Keratinocyte (primary cell): ENCODE measurements around the gene PRKD2. TPM values are rescaled to one million over a fixed set of nuclear protein-coding genes. Genes with fewer than 3 reads are reported as not detected.

Source experiments
- DNase-seq: peaks from one replicate; pipeline ENCODE4 v3.0.0-alpha.2; 2011; ENCODE audit warnings: low read depth, missing footprints, low spot score
- FAIRE-seq: peaks from 2 replicates; lab custom pipeline; 2011; peaks lifted over from hg19 to GRCh38; lab: Jason Lieb, UNC
- H2AFZ ChIP-seq: 2 replicates; pipeline ENCODE4 v1.6.0; 2012; ENCODE audit warnings: low read length, control low read depth, inconsistent platforms; ENCODE audit not compliant: control insufficient read depth
- H3K27ac ChIP-seq: 2 replicates; pipeline ENCODE4 v1.5.1; 2011; ENCODE audit warnings: low read length; ENCODE audit not compliant: control insufficient read depth, insufficient read depth
- H3K27me3 ChIP-seq: 3 replicates; pipeline ENCODE4 v1.6.0; 2011; ENCODE audit warnings: low read length; ENCODE audit not compliant: control insufficient read depth, insufficient read depth; ENCODE audit errors: extremely low read depth
- H3K36me3 ChIP-seq, 2 experiments: 2 replicates in 1 of 2; 3 replicates in 1 of 2; pipeline ENCODE4 v1.5.1; 2011; ENCODE audit warnings: low read length in 2 of 2, mild to moderate bottlenecking in 1 of 2; ENCODE audit not compliant: control insufficient read depth in 2 of 2, insufficient read depth in 2 of 2; ENCODE audit errors: extremely low read depth in 1 of 2
- H3K4me1 ChIP-seq: 3 replicates; pipeline ENCODE4 v1.5.1; 2011; ENCODE audit warnings: low read length; ENCODE audit not compliant: control insufficient read depth, insufficient read depth; ENCODE audit errors: extremely low read depth
- H3K4me2 ChIP-seq: 3 replicates; pipeline ENCODE4 v1.6.0; 2011; ENCODE audit warnings: low read depth, low read length; ENCODE audit not compliant: control insufficient read depth, insufficient read depth; ENCODE audit errors: extremely low read depth
- H3K4me3 ChIP-seq, 3 experiments: fragments of 200-600 bp in 1 of 3; sonication (generic) in 1 of 3; 2 replicates in 2 of 3; 3 replicates in 1 of 3; pipeline ENCODE4 v1.5.1; 2011 to 2016; ENCODE audit warnings: low read length in 3 of 3, mild to moderate bottlenecking in 3 of 3, control low read depth in 2 of 3, inconsistent platforms in 1 of 3, low read depth in 1 of 3, mixed read lengths in 1 of 3, mixed run types in 1 of 3, moderate library complexity in 1 of 3; ENCODE audit not compliant: control insufficient read depth in 2 of 3, insufficient read depth in 2 of 3; ENCODE audit errors: extremely low read depth in 1 of 3
- H3K79me2 ChIP-seq: 2 replicates; pipeline ENCODE4 v1.6.0; 2012; ENCODE audit warnings: low read length; ENCODE audit not compliant: control insufficient read depth, insufficient read depth
- H3K9ac ChIP-seq: 3 replicates; pipeline ENCODE4 v1.6.0; 2011; ENCODE audit warnings: low read length; ENCODE audit not compliant: control insufficient read depth, insufficient read depth; ENCODE audit errors: extremely low read depth
- H3K9me1 ChIP-seq: 3 replicates; pipeline ENCODE4 v1.6.0; 2011; ENCODE audit warnings: low read length; ENCODE audit not compliant: control insufficient read depth, insufficient read depth; ENCODE audit errors: extremely low read depth
- H3K9me3 ChIP-seq: 2 replicates; pipeline ENCODE4 v1.5.1; 2012; ENCODE audit warnings: low read depth, low read length; ENCODE audit not compliant: control insufficient read depth
- H4K20me1 ChIP-seq: 3 replicates; pipeline ENCODE4 v1.6.0; 2011; ENCODE audit warnings: low read length; ENCODE audit not compliant: control insufficient read depth, insufficient read depth; ENCODE audit errors: extremely low read depth
- CTCF ChIP-seq, 3 experiments: IDR thresholded peaks in 1 of 3; conservative IDR thresholded peaks in 1 of 3; optimal IDR thresholded peaks in 1 of 3; 2 replicates in 2 of 3; 3 replicates in 1 of 3; pipeline versions ENCODE3 to v1.5.1; 2011; ENCODE audit warnings: low read length in 3 of 3, mild to moderate bottlenecking in 3 of 3, moderate library complexity in 2 of 3, control low read depth in 1 of 3, inconsistent platforms in 1 of 3; ENCODE audit not compliant: insufficient read depth in 2 of 3; ENCODE audit errors: extremely low read depth in 1 of 3
- EZH2 ChIP-seq: IDR thresholded peaks from one replicate; pipeline ENCODE4 v1.6.1; 2012; ENCODE audit warnings: inconsistent platforms, mild to moderate bottlenecking, low read length, moderate library complexity
- dilution Hi-C: fragments of 300-500 bp; cut with MboI; formaldehyde crosslinking; loops from one replicate; pipeline ENCODE4 v1.7.0; 2020; ENCODE audit warnings: low sequenced_read_pairs; ENCODE audit not compliant: extremely low pct_ligation_motif_present
- polyA plus RNA-seq, 5 experiments: library from polyadenylated mRNA; depleted of rRNA in 3 of 5; stranded (reverse) in 3 of 5; stranded (forward) in 1 of 5; unstranded in 1 of 5; fragments of >200 nt; gene quantifications; 1 replicate in 1 of 5; 2 replicates in 3 of 5; 3 replicates in 1 of 5; pipeline versions ENCODE4 v1.2.1 to v1.2.3, GENCODE V29; 2011 to 2012; ENCODE audit warnings: missing spikeins in 2 of 5, low read depth in 1 of 5, low replicate concordance in 1 of 5

Gene PRKD2
- polyA plus RNA-seq, 1 donor (not counting 4 experiments of a cell fraction or from before 2014, with no cell fraction given): 9.9 TPM

GRCh38 chr19:46661020-46661731 lies 55.7 kb downstream of the PRKD2 start, which contains the start of gene DACT3:
DACT3 (minus strand) TSS chr19:46661182; CDS start chr19:46661064, 118 bp downstream.
- H3K9me1 ChIP-seq: no peaks in the 10 kb centered on the region
- peak within 1 kb of the TSS; percentile 41 to 79 (median 68) for H3K4me3 ChIP-seq
- H4K20me1 ChIP-seq: no peaks in the 10 kb centered on the region
- H3K4me2 ChIP-seq: peak within 1 kb of the TSS; percentile 99
- H3K9ac ChIP-seq: peak within 1 kb of the TSS; percentile 46
- peak within 1 kb of the TSS; percentile 34 for H3K27ac ChIP-seq
- FAIRE-seq (peak; percentile 77), DNase-seq (peak; percentile 98)
- H3K36me3 ChIP-seq: no peaks in the 10 kb centered on the region
- peaks cover 26% of the 10 kb centered on the region for H3K27me3 ChIP-seq
- peak within 1 kb of the TSS; percentile 44 for H2AFZ ChIP-seq
- no peak for TF ChIP-seq CTCF (optimal IDR thresholded peaks at IDR 0.05 in 1 of 3, IDR thresholded peaks at IDR 0.05 in 1 of 3, conservative IDR thresholded peaks at IDR 0.05 in 1 of 3; ENCODE audit: extremely low read depth in 1 of 3, insufficient read depth in 2 of 3, low read length in 3 of 3)
- no peak for TF ChIP-seq EZH2
- no peaks in the 10 kb centered on the region for H3K9me3 ChIP-seq
- H3K4me1 ChIP-seq: peaks cover 13% of the 10 kb centered on the region
- H3K79me2 ChIP-seq: no peaks in the 10 kb centered on the region
- dilution Hi-C loops: no loop called here

GRCh38 chr19:46660551-46661019 lies 56.3 kb downstream of the PRKD2 start:
- DNase-seq (no peak), FAIRE-seq (no peak)
- Histone ChIP-seq H3K9me3 (no peaks in the 10 kb centered on the region), H3K27ac (no peak overlapping the region), H2AFZ (peak overlapping the region; percentile 37), H4K20me1 (no peaks in the 10 kb centered on the region), H3K4me3 (peak overlapping the region; percentile 41 to 58 (median 56)), H3K36me3 (no peaks in the 10 kb centered on the region), H3K9me1 (no peaks in the 10 kb centered on the region), H3K79me2 (no peaks in the 10 kb centered on the region), H3K4me2 (peak overlapping the region; percentile 77), H3K4me1 (peaks cover 13% of the 10 kb centered on the region), H3K27me3 (peaks cover 26% of the 10 kb centered on the region), H3K9ac (peak overlapping the region; percentile 28)
- dilution Hi-C loops: no loop called here
- TF ChIP-seq EZH2 (no peak), CTCF (optimal IDR thresholded peaks at IDR 0.05 in 1 of 3, IDR thresholded peaks at IDR 0.05 in 1 of 3, conservative IDR thresholded peaks at IDR 0.05 in 1 of 3; ENCODE audit: extremely low read depth in 1 of 3, insufficient read depth in 2 of 3, low read length in 3 of 3) (no peak)
